Muscle of leg (tissue), 11 donors: ENCODE measurements around the gene ATP10D. TPM values are rescaled to one million over a fixed set of nuclear protein-coding genes. Genes with fewer than 3 reads are reported as not detected.
"Not testable (repeated sequence)": the region's sequence is repeated elsewhere in the genome, so short reads cannot be mapped to it uniquely, and the experiment has no call there.

Source experiments
- DNase-seq: peaks from one replicate; pipeline ENCODE4 v3.0.0; 2013
- H3K27ac ChIP-seq: one replicate; pipeline ENCODE4 v1.5.1; 2013; ENCODE audit warnings: mild to moderate bottlenecking, low read length, control low read depth
- H3K27me3 ChIP-seq: one replicate; pipeline ENCODE4 v1.6.1; 2013; ENCODE audit warnings: low read length; ENCODE audit not compliant: control insufficient read depth, insufficient read depth
- H3K36me3 ChIP-seq: one replicate; pipeline ENCODE4 v1.6.1; 2013; ENCODE audit warnings: low read length; ENCODE audit not compliant: control insufficient read depth, insufficient read depth
- H3K4me1 ChIP-seq: one replicate; pipeline ENCODE4 v1.6.1; 2013; ENCODE audit warnings: low read length; ENCODE audit not compliant: control insufficient read depth, insufficient read depth
- H3K4me3 ChIP-seq: one replicate; pipeline ENCODE4 v1.5.1; 2013; ENCODE audit warnings: low read length, control low read depth
- H3K9me3 ChIP-seq: replicated peaks from 2 replicates; pipeline ENCODE4 v1.6.1; 2013; ENCODE audit warnings: low read depth, low read length; ENCODE audit not compliant: control insufficient read depth
- WGBS: methylation state at CpG from one replicate; pipeline ENCODE4 v1.1.5; 2013; ENCODE audit warnings: missing lambda C conversion rate; ENCODE audit not compliant: insufficient coverage; 5-methylcytosine and 5-hydroxymethylcytosine counted together
- polyA plus RNA-seq, 8 donors: library from polyadenylated mRNA; unstranded; fragments of 120-200 nt; gene quantifications; one replicate each; pipeline versions ENCODE4 v1.2.1 to v1.2.3, GENCODE V29; 2013; ENCODE audit warnings: inconsistent platforms in 1 of 8, low replicate concordance in 1 of 8; ENCODE audit not compliant: insufficient read length in 8 of 8, insufficient read depth in 1 of 8
- total RNA-seq: library from RNA; stranded (reverse); fragments of 120-200 nt; gene quantifications from one replicate; pipeline ENCODE4 v1.2.4, GENCODE V29; 2013

ATP10D gene
- total and polyA plus RNA-seq, 9 donors = 8.3 to 17.1 (median 10.7) TPM

GRCh38 chr4:47550899-47551548 is 65.9 kb downstream of the ATP10D start:
- no peak overlapping the region for H3K27ac ChIP-seq
- 100% methylated on average over 3 of the region's 7 CpGs for WGBS
- peaks cover 10% of the 10 kb centered on the region for H3K36me3 ChIP-seq
- no peak for DNase-seq
- no peak overlapping the region for H3K4me3 ChIP-seq
- H3K4me1 ChIP-seq = no peaks in the 10 kb centered on the region
- H3K9me3 ChIP-seq = no peaks in the 10 kb centered on the region
- no peaks in the 10 kb centered on the region for H3K27me3 ChIP-seq

- no peak overlapping the region for H3K27ac ChIP-seq
- H3K9me3 ChIP-seq = no peaks in the 10 kb centered on the region
- H3K4me1 ChIP-seq = no peaks in the 10 kb centered on the region
- H3K4me3 ChIP-seq = no peak overlapping the region
- H3K27me3 ChIP-seq = no peaks in the 10 kb centered on the region
- H3K36me3 ChIP-seq = peaks cover 10% of the 10 kb centered on the region
- DNase-seq = no peak
These were observed 66.6 kb downstream of the ATP10D start for GRCh38 chr4:47551682-47552081.

- no peaks in the 10 kb centered on the region for H3K4me1 ChIP-seq
- no peak for DNase-seq
- peaks cover 18% of the 10 kb centered on the region for H3K36me3 ChIP-seq
- no peaks in the 10 kb centered on the region for H3K9me3 ChIP-seq
- no peaks in the 10 kb centered on the region for H3K27me3 ChIP-seq
- WGBS = no CpG with 5 or more reads among the region's 2 CpGs
- no peak overlapping the region for H3K27ac ChIP-seq
- no peak overlapping the region for H3K4me3 ChIP-seq
These were observed 68.5 kb downstream of the ATP10D start for GRCh38 chr4:47553329-47554125.

GRCh38 chr4:47555920-47556319 is 70.8 kb downstream of the ATP10D start:
- not testable (repeated sequence) for H3K27ac ChIP-seq, H3K27me3 ChIP-seq, DNase-seq, H3K9me3 ChIP-seq, H3K4me3 ChIP-seq, H3K4me1 ChIP-seq
- peaks cover 15% of the 10 kb centered on the region for H3K36me3 ChIP-seq
- WGBS = no CpG with 5 or more reads among the region's 3 CpGs

- no CpG with 5 or more reads among the region's 2 CpGs for WGBS
- no peaks in the 10 kb centered on the region for H3K4me1 ChIP-seq
- no peak for DNase-seq
- H3K4me3 ChIP-seq = no peak overlapping the region
- no peak overlapping the region for H3K27ac ChIP-seq
- H3K36me3 ChIP-seq = peaks cover 17% of the 10 kb centered on the region
- no peaks in the 10 kb centered on the region for H3K9me3 ChIP-seq
- H3K27me3 ChIP-seq = no peaks in the 10 kb centered on the region
These were observed 72.2 kb downstream of the ATP10D start for GRCh38 chr4:47557255-47557654.

GRCh38 chr4:47560682-47561081 is 75.6 kb downstream of the ATP10D start:
- Histone ChIP-seq H3K27ac (no peak overlapping the region), H3K9me3 (no peaks in the 10 kb centered on the region), H3K4me1 (no peaks in the 10 kb centered on the region), H3K36me3 (peaks cover 20% of the 10 kb centered on the region), H3K27me3 (no peaks in the 10 kb centered on the region), H3K4me3 (no peak overlapping the region)
- no peak for DNase-seq
- WGBS = no CpG with 5 or more reads among the region's 1 CpG

GRCh38 chr4:47561331-47561730 is 76.3 kb downstream of the ATP10D start:
- DNase-seq = no peak
- WGBS = no CpG with 5 or more reads among the region's 1 CpG
- H3K27me3 ChIP-seq = no peaks in the 10 kb centered on the region
- peaks cover 20% of the 10 kb centered on the region for H3K36me3 ChIP-seq
- H3K9me3 ChIP-seq = no peaks in the 10 kb centered on the region
- no peak overlapping the region for H3K4me3 ChIP-seq
- no peaks in the 10 kb centered on the region for H3K4me1 ChIP-seq
- H3K27ac ChIP-seq = no peak overlapping the region

GRCh38 chr4:47562297-47562696 is 77.2 kb downstream of the ATP10D start:
- no peak overlapping the region for H3K27ac ChIP-seq
- no peaks in the 10 kb centered on the region for H3K4me1 ChIP-seq
- no peak overlapping the region for H3K4me3 ChIP-seq
- peaks cover 20% of the 10 kb centered on the region for H3K36me3 ChIP-seq
- H3K9me3 ChIP-seq = no peaks in the 10 kb centered on the region
- DNase-seq = no peak
- H3K27me3 ChIP-seq = no peaks in the 10 kb centered on the region
- WGBS = no CpG with 5 or more reads among the region's 3 CpGs

GRCh38 chr4:47566566-47566965 is 81.5 kb downstream of the ATP10D start:
- no CpG with 5 or more reads among the region's 2 CpGs for WGBS
- Histone ChIP-seq H3K27ac (no peak overlapping the region), H3K9me3 (no peaks in the 10 kb centered on the region), H3K27me3 (no peaks in the 10 kb centered on the region), H3K4me1 (no peaks in the 10 kb centered on the region), H3K4me3 (no peak overlapping the region), H3K36me3 (peaks cover 13% of the 10 kb centered on the region)
- DNase-seq = no peak

- Histone ChIP-seq H3K4me3 (no peak overlapping the region), H3K27ac (no peak overlapping the region), H3K9me3 (no peaks in the 10 kb centered on the region), H3K27me3 (no peaks in the 10 kb centered on the region), H3K36me3 (peaks cover 16% of the 10 kb centered on the region), H3K4me1 (no peaks in the 10 kb centered on the region)
- no peak for DNase-seq
These were observed 81.9 kb downstream of the ATP10D start for GRCh38 chr4:47566969-47567368.
